ENCODE measurements around the gene CELSR3. TPM values are rescaled to one million over a fixed set of nuclear protein-coding genes. Genes with fewer than 3 reads are reported as not detected.

Gene CELSR3
- total RNA-seq, 6 experiments from 2014 or later: 1.9 to 5.0 (median 3.4) TPM

- DNase-seq: no peak
- peaks cover 4% of the 10 kb centered on the region; the same call in 1 of the 2 replicates for H3K27me3 Mint-ChIP-seq (ENCODE audit: insufficient read depth)
- peaks cover 32% of the 10 kb centered on the region for H3K36me3 Mint-ChIP-seq (ENCODE audit: low read depth)
- peaks cover 56% of the 10 kb centered on the region for H3K4me1 Mint-ChIP-seq (ENCODE audit: low read depth)
- TF ChIP-seq, protein P1, sequence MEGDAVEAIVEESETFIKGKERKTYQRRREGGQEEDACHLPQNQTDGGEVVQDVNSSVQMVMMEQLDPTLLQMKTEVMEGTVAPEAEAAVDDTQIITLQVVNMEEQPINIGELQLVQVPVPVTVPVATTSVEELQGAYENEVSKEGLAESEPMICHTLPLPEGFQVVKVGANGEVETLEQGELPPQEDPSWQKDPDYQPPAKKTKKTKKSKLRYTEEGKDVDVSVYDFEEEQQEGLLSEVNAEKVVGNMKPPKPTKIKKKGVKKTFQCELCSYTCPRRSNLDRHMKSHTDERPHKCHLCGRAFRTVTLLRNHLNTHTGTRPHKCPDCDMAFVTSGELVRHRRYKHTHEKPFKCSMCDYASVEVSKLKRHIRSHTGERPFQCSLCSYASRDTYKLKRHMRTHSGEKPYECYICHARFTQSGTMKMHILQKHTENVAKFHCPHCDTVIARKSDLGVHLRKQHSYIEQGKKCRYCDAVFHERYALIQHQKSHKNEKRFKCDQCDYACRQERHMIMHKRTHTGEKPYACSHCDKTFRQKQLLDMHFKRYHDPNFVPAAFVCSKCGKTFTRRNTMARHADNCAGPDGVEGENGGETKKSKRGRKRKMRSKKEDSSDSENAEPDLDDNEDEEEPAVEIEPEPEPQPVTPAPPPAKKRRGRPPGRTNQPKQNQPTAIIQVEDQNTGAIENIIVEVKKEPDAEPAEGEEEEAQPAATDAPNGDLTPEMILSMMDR (IDR thresholded peaks at IDR 0.05): no peak
- no peaks in the 10 kb centered on the region for H3K9me3 Mint-ChIP-seq
- 0 out of 2 replicates have a peak overlapping the region, but pooled peaks have one; percentile 3 for H3K4me3 Mint-ChIP-seq
- peak overlapping the region; percentile 59 for H3K27ac Mint-ChIP-seq
Measured at GRCh38 chr3:48696601-48697000, 33.9 kb upstream of the CELSR3 start.

- Mint-ChIP-seq H3K27ac (peak overlapping the region; percentile 59), H3K9me3 (no peaks in the 10 kb centered on the region), H3K27me3 (ENCODE audit: insufficient read depth) (peaks cover 4% of the 10 kb centered on the region; the same call in 1 of the 2 replicates), H3K4me1 (ENCODE audit: low read depth) (peaks cover 56% of the 10 kb centered on the region), H3K36me3 (ENCODE audit: low read depth) (peaks cover 34% of the 10 kb centered on the region), H3K4me3 (0 out of 2 replicates have a peak overlapping the region, but pooled peaks have one; percentile 3)
- DNase-seq: no peak
- TF ChIP-seq, protein P1 (IDR thresholded peaks at IDR 0.05): no peak
Measured at GRCh38 chr3:48696156-48696555, 33.5 kb upstream of the CELSR3 start.

DNA sequence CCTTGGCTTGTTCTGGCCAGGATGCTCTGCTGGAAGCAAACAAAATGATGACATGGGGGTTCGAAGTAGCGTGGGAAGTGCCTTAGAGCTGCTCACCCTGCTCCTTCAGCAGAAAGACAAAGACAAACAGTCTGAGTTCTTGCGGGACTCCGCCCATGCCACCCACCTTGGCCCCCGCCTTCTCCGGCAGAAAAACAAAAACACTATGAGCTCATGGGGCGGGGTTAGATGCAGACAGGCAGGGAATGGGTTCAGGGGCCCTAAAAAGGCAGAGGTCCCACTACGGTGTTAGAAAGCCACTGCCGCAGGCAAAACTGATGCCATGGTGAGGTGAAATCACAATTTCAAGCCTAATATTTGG lies 32.7 kb upstream of the CELSR3 start:
- TF ChIP-seq, protein P1 (IDR thresholded peaks at IDR 0.05): no peak
- Mint-ChIP-seq H3K27ac (peak overlapping the region; percentile 97), H3K4me1 (ENCODE audit: low read depth) (peaks cover 53% of the 10 kb centered on the region), H3K27me3 (ENCODE audit: insufficient read depth) (peaks cover 4% of the 10 kb centered on the region; the same call in 1 of the 2 replicates), H3K9me3 (no peaks in the 10 kb centered on the region), H3K4me3 (peak overlapping the region; percentile 86), H3K36me3 (ENCODE audit: low read depth) (peaks cover 38% of the 10 kb centered on the region)
- no peak for DNase-seq

DNA sequence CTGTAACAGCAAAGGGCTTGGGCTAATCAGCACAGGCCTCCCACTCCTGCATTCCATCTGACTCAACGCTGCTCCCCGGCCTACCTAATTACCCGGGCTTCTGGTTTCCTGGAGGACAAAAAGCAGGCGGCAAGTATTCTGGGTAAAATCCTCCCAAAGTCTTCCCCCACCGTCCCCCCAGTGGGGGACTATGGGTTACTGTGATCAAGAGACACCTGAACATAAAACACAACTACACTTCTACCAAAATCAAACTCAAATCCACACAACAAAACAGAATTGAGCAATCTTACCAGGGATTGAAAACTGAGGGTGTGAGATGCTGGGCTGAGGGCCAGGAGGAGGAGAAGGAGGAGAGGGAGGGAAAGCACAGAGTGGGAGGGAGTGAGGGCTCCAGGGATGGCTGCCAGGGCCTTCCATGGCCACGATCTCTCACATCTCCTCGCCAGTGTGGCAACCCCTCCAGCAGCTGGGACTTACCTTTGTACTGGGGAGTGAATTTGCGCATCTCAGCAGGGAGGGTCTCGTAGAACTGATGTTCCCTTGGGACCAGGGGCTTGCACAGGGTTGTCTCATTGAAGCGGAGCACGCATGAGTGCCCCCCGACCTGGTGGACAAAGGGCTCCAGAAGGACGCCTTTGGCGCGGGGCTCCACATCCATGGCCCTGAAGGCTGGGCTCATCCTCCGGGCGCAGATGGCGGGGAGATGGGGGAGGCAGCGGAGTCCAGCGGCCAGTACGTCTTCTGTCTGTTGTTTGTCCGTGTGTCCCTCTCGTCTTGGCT lies 32.1 kb upstream of the CELSR3 start:
- H3K27ac Mint-ChIP-seq: peak overlapping the region; percentile 97
- no peaks in the 10 kb centered on the region for H3K9me3 Mint-ChIP-seq
- H3K36me3 Mint-ChIP-seq (ENCODE audit: low read depth): peaks cover 41% of the 10 kb centered on the region
- H3K4me1 Mint-ChIP-seq (ENCODE audit: low read depth): peaks cover 48% of the 10 kb centered on the region
- peak; percentile 76 for DNase-seq
- H3K4me3 Mint-ChIP-seq: peak overlapping the region; percentile 86
- peaks cover 4% of the 10 kb centered on the region; the same call in 1 of the 2 replicates for H3K27me3 Mint-ChIP-seq (ENCODE audit: insufficient read depth)
- TF ChIP-seq, protein P1 (IDR thresholded peaks at IDR 0.05): peak; percentile 15; the same call in 1 of the 2 replicates

DNA sequence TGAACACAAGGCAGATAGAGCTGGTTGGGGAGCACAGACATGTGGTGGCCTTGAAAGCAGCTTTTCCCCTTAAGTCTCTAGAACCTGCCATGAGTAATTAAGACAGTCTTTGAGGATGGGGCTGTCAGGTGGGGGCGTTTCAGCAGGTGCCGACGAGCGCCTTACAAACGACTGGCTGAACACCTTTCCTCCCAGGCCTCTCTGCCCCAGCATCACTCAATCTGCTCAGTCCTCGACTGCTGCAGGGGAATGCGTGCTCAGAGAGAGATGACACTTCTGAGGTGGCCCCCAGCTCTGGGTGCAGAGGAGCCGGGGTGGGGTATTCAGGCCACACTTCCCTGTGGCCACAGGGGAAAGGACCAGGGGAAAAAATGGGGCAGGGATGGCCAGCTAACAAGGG lies 31.1 kb upstream of the CELSR3 start:
- H3K9me3 Mint-ChIP-seq: no peaks in the 10 kb centered on the region
- TF ChIP-seq, protein P1 (IDR thresholded peaks at IDR 0.05): no peak
- DNase-seq: no peak
- peaks cover 42% of the 10 kb centered on the region for H3K4me1 Mint-ChIP-seq (ENCODE audit: low read depth)
- H3K36me3 Mint-ChIP-seq (ENCODE audit: low read depth): peaks cover 33% of the 10 kb centered on the region
- H3K4me3 Mint-ChIP-seq: peak overlapping the region; percentile 50; the same call in 1 of the 2 replicates
- H3K27ac Mint-ChIP-seq: peak overlapping the region; percentile 97
- peaks cover 4% of the 10 kb centered on the region; the same call in 1 of the 2 replicates for H3K27me3 Mint-ChIP-seq (ENCODE audit: insufficient read depth)

Data from HFFc6 (cell line).